Gastroesophageal sphincter (tissue), 4 donors: ENCODE data around the gene CCL22. TPM values are rescaled to one million over a fixed set of nuclear protein-coding genes. Genes with fewer than 3 reads are reported as not detected.

ENCODE experiments used
- ATAC-seq: fragments of 150-250 bp; one replicate; pipeline ENCODE4 v1.9.1; 2016; ENCODE audit warnings: mild to moderate bottlenecking, moderate library complexity
- H3K27ac ChIP-seq, 4 donors: fragments of 200-600 bp; sonication (generic) in 3 of 4; 1 replicate in 3 of 4; 2 replicates in 1 of 4; pipeline ENCODE4 v1.5.1; 2016 to 2019
- H3K27me3 ChIP-seq: fragments of 200-600 bp; sonication (generic); one replicate; pipeline ENCODE4 v1.5.1; 2019
- H3K36me3 ChIP-seq, 2 donors: fragments of 200-600 bp; sonication (generic); one replicate each; pipeline ENCODE4 v1.5.1; 2019; ENCODE audit warnings: control low read depth in 1 of 2
- H3K4me1 ChIP-seq, 3 donors: fragments of 200-600 bp; sonication (generic); 1 replicate in 2 of 3; 2 replicates in 1 of 3; pipeline ENCODE4 v1.5.1; 2016 to 2019; ENCODE audit warnings: control low read depth in 2 of 3
- H3K4me3 ChIP-seq, 2 donors: fragments of 200-600 bp; sonication (generic); one replicate each; pipeline ENCODE4 v1.5.1; 2019; ENCODE audit warnings: mild to moderate bottlenecking in 1 of 2, moderate library complexity in 1 of 2
- H3K9me3 ChIP-seq, 3 donors: fragments of 200-600 bp; sonication (generic); one replicate each; pipeline ENCODE4 v1.5.1; 2017 to 2019; ENCODE audit warnings: control low read depth in 2 of 3
- EP300 ChIP-seq: sonication (generic); formaldehyde crosslinking; IDR thresholded peaks from one replicate; pipeline ENCODE4 v1.6.1; 2017; ENCODE audit warnings: antibody characterized with exemption, mild to moderate bottlenecking
- POLR2A ChIP-seq, 2 donors: fragments of 450-650 bp; IDR thresholded peaks; one replicate each; pipeline ENCODE4 v1.6.1; 2017; ENCODE audit warnings: antibody characterized with exemption in 2 of 2, mild to moderate bottlenecking in 2 of 2, moderate library complexity in 1 of 2
- POLR2AphosphoS5 ChIP-seq: sonication (generic); formaldehyde crosslinking; IDR thresholded peaks from one replicate; pipeline ENCODE4 v1.6.1; 2017; ENCODE audit warnings: antibody characterized with exemption
- WGBS, 2 donors: methylation state at CpG; one replicate each; pipeline ENCODE4 v1.1.5; 2018; ENCODE audit warnings: low coverage in 1 of 2; 5-methylcytosine and 5-hydroxymethylcytosine counted together
- total RNA-seq, 4 donors: library from RNA; depleted of rRNA; stranded (reverse); fragments of >200 nt; gene quantifications; one replicate each; pipeline ENCODE4 v1.1.0, GENCODE V29; 2016
- TF ChIP-seq, protein P1 (sequence below), 4 experiments: fragments of 200-600 bp in 2 of 4; fragments of 450-650 bp in 2 of 4; sonication (generic) in 1 of 4; IDR thresholded peaks; one replicate each; pipeline ENCODE4 v1.5.1; 2017 to 2019; ENCODE audit warnings: antibody characterized with exemption in 4 of 4, mild to moderate bottlenecking in 2 of 4, moderate library complexity in 2 of 4

Gene CCL22
- total RNA-seq, 4 donors from 2014 or later = not detected

DNA sequence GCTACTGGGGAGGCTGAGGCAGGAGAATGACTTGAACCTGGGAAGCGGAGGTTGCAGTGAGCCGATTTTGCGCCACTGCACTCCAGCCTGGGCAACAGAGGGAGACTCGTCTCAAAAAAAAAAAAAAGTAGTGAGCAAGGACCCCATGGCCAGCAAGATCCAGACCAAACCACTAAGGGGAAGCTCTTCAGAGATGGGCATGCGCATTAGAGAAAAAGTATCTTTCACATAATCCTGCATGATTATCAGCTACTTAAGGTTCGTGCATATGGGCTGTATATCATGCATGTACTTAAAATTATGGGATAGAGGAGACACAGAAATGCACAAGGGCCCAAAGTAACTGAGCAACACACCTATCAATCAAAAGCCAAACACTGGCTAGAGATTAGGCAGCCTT, 10.7 kb upstream of the CCL22 start:
- ATAC-seq = no peak
- Histone ChIP-seq H3K9me3 (no peaks in the 10 kb centered on the region), H3K4me3 (no peak overlapping the region), H3K27me3 (no peaks in the 10 kb centered on the region), H3K4me1 (no peaks in the 10 kb centered on the region), H3K27ac (no peak overlapping the region), H3K36me3 (no peaks in the 10 kb centered on the region)
- WGBS, 2 donors = 74 to 88% methylated on average over 1 to 5 of the region's 6 CpGs
- no peak for TF ChIP-seq EP300
- TF ChIP-seq, protein P1, sequence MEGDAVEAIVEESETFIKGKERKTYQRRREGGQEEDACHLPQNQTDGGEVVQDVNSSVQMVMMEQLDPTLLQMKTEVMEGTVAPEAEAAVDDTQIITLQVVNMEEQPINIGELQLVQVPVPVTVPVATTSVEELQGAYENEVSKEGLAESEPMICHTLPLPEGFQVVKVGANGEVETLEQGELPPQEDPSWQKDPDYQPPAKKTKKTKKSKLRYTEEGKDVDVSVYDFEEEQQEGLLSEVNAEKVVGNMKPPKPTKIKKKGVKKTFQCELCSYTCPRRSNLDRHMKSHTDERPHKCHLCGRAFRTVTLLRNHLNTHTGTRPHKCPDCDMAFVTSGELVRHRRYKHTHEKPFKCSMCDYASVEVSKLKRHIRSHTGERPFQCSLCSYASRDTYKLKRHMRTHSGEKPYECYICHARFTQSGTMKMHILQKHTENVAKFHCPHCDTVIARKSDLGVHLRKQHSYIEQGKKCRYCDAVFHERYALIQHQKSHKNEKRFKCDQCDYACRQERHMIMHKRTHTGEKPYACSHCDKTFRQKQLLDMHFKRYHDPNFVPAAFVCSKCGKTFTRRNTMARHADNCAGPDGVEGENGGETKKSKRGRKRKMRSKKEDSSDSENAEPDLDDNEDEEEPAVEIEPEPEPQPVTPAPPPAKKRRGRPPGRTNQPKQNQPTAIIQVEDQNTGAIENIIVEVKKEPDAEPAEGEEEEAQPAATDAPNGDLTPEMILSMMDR (IDR thresholded peaks at IDR 0.05) = no peak
- TF ChIP-seq POLR2A (IDR thresholded peaks at IDR 0.05) = no peak
- TF ChIP-seq POLR2AphosphoS5 = no peak

DNA sequence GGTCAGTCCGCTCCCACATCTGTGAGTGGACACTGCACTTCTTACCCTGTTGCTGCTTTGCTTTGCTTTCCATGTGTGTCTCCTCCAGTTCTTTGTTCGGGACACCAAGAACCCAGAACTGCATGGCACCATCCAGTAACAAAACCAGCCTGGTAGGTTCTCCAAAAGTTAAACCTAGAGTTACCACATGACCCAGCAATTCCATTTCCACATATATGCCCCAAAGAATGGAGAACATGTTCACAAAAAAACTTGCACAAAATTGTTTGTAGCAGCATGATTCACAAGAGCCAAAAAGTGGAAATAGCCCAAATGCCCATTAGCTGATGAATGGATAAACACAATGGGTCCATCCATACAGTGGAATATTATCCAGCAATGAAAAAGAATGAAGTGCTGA, 10.3 kb upstream of the CCL22 start:
- H3K27ac ChIP-seq = no peak overlapping the region
- H3K4me3 ChIP-seq = no peak overlapping the region
- TF ChIP-seq, protein P1 (IDR thresholded peaks at IDR 0.05) = no peak
- TF ChIP-seq POLR2AphosphoS5 = no peak
- TF ChIP-seq POLR2A (IDR thresholded peaks at IDR 0.05) = no peak
- no peak for TF ChIP-seq EP300
- no peaks in the 10 kb centered on the region for H3K9me3 ChIP-seq
- H3K4me1 ChIP-seq = no peaks in the 10 kb centered on the region
- no peaks in the 10 kb centered on the region for H3K27me3 ChIP-seq
- no peak for ATAC-seq
- 100% methylated on average over 1 to 2 of the region's 2 CpGs for WGBS, 2 donors
- H3K36me3 ChIP-seq = no peaks in the 10 kb centered on the region

- ATAC-seq = no peak
- Histone ChIP-seq H3K4me3 (no peak overlapping the region), H3K27ac (no peak overlapping the region), H3K4me1 (no peaks in the 10 kb centered on the region), H3K27me3 (no peaks in the 10 kb centered on the region), H3K9me3 (no peaks in the 10 kb centered on the region), H3K36me3 (no peaks in the 10 kb centered on the region)
- TF ChIP-seq, protein P1 (IDR thresholded peaks at IDR 0.05) = no peak
- TF ChIP-seq POLR2AphosphoS5 = no peak
- TF ChIP-seq POLR2A (IDR thresholded peaks at IDR 0.05) = no peak
- TF ChIP-seq EP300 = no peak
- 49 to 50% methylated on average over 11 to 14 of the region's 14 CpGs for WGBS, 2 donors
Observed at GRCh38 chr16:57349212-57350031, 9.2 kb upstream of the CCL22 start.

- Histone ChIP-seq H3K27ac (no peak overlapping the region), H3K9me3 (no peaks in the 10 kb centered on the region), H3K4me1 (no peaks in the 10 kb centered on the region), H3K27me3 (no peaks in the 10 kb centered on the region), H3K4me3 (no peak overlapping the region), H3K36me3 (no peaks in the 10 kb centered on the region)
- 58 to 92% methylated on average over 3 to 4 of the region's 6 CpGs for WGBS, 2 donors
- no peak for ATAC-seq
- no peak for TF ChIP-seq POLR2AphosphoS5
- TF ChIP-seq POLR2A (IDR thresholded peaks at IDR 0.05) = no peak
- no peak for TF ChIP-seq EP300
- TF ChIP-seq, protein P1 (IDR thresholded peaks at IDR 0.05) = no peak
Observed at GRCh38 chr16:57352636-57353047, 5.9 kb upstream of the CCL22 start.

DNA sequence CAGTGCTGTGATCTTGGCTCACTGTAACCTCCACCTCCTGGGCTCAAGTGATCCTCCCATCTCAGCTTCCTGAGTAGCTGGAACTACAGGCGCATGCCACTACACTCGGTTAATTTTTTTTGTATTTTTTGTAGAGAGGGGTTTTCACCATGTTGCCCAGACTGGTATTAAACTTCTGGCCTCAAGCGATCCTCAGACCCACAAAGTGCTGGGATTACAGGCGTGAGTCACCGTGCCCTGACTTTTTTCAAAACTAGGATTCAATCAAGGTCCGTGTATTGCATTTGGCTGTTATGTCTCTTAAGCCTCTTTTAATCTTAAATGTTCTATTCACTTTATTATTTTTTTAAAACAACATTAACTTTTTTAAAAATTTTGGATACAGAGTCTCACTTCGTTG, 4.3 kb upstream of the CCL22 start:
- H3K27ac ChIP-seq = no peak overlapping the region
- no peak for TF ChIP-seq POLR2A (IDR thresholded peaks at IDR 0.05)

More for the DNA sequence above, 4.3 kb upstream of the CCL22 start:
- Histone ChIP-seq H3K27me3 (no peaks in the 10 kb centered on the region), H3K4me3 (no peak overlapping the region), H3K9me3 (no peaks in the 10 kb centered on the region), H3K4me1 (no peaks in the 10 kb centered on the region), H3K36me3 (no peaks in the 10 kb centered on the region)
- ATAC-seq = no peak
- WGBS, 2 donors = 85 to 91% methylated on average over 5 to 7 of the region's 7 CpGs
